ENCODE data around the gene SLC7A1. TPM values are rescaled to one million over a fixed set of nuclear protein-coding genes. Genes with fewer than 3 reads are reported as not detected.

The SLC7A1 gene
- total RNA-seq, 2 donors from 2014 or later: 60.1 to 114 TPM

DNA sequence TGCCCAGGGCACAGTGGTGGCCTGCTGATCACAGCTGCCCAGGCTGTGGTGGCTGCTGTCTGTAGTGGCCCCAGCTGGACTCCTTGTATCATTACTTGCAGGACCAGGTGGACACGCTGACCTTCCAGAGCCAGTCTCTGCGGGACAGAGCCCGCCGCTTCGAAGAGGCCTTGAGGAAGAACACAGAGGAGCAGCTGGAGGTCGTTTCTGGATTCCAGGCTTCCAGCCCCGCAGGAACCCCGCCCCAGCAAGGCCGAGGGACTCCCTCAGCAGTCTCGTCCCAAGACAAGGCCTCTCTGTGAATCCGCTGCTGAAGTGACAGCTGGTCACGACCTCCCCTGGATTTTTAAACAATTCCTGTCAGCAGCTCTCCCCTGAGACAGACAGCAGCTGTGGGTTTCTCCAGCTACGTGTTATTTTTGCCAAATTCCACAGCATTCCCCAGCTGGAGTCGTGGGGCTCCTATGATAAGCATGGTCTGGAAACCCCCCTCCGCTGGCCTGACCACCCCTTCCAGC lies 98.3 kb downstream of the SLC7A1 start:
- H3K4me3 Mint-ChIP-seq: no peak overlapping the region
- H3K36me3 Mint-ChIP-seq (ENCODE audit: low read depth): no peaks in the 10 kb centered on the region
- H3K27ac Mint-ChIP-seq: no peak overlapping the region
- peaks cover 8% of the 10 kb centered on the region for H3K27me3 Mint-ChIP-seq
- peaks cover 6% of the 10 kb centered on the region for H3K4me1 Mint-ChIP-seq
- ATAC-seq (replicated peaks): no peak
- no peaks in the 10 kb centered on the region for H3K9me3 Mint-ChIP-seq

- Mint-ChIP-seq H3K4me3 (no peak overlapping the region), H3K36me3 (ENCODE audit: low read depth) (no peaks in the 10 kb centered on the region), H3K9me3 (no peaks in the 10 kb centered on the region), H3K4me1 (peaks cover 6% of the 10 kb centered on the region), H3K27ac (no peak overlapping the region), H3K27me3 (peaks cover 8% of the 10 kb centered on the region)
- ATAC-seq (replicated peaks): peak; percentile 23
Measured at GRCh38 chr13:29496241-29496712, 99.2 kb downstream of the SLC7A1 start.

- Mint-ChIP-seq H3K4me3 (no peak overlapping the region), H3K27me3 (peaks cover 8% of the 10 kb centered on the region), H3K36me3 (ENCODE audit: low read depth) (no peaks in the 10 kb centered on the region), H3K4me1 (peaks cover 6% of the 10 kb centered on the region), H3K27ac (no peak overlapping the region), H3K9me3 (no peaks in the 10 kb centered on the region)
- no peak for ATAC-seq (replicated peaks)
Measured at GRCh38 chr13:29494520-29494919, 101.0 kb downstream of the SLC7A1 start.

DNA sequence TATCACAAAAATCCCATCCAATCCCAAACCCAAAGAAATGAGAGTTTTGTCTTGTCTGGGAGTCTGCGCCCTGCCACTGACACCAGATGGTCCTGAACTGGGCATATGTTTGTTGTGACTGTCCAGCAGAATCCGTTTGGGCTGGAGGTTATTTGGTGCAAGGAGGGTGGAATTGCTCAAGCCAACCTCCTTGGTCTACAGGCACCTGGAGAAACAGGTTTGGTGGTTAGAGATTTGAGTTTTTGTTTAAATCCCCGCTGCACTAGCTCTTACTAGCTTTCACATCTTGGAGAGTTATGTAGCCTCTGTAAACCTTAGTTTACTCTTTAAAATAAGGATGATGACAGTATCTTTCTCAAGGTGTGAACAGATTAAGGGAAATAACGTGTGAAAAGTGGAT lies 101.7 kb downstream of the SLC7A1 start:
- Mint-ChIP-seq H3K36me3 (ENCODE audit: low read depth) (no peaks in the 10 kb centered on the region), H3K27me3 (peaks cover 8% of the 10 kb centered on the region), H3K4me3 (no peak overlapping the region), H3K27ac (no peak overlapping the region), H3K9me3 (no peaks in the 10 kb centered on the region), H3K4me1 (peaks cover 6% of the 10 kb centered on the region)
- no peak for ATAC-seq (replicated peaks)

GRCh38 chr13:29491248-29491647 lies 104.2 kb downstream of the SLC7A1 start:
- Mint-ChIP-seq H3K4me3 (no peak overlapping the region), H3K36me3 (ENCODE audit: low read depth) (no peaks in the 10 kb centered on the region), H3K4me1 (peaks cover 4% of the 10 kb centered on the region), H3K27ac (no peak overlapping the region), H3K9me3 (no peaks in the 10 kb centered on the region), H3K27me3 (peaks cover 2% of the 10 kb centered on the region)
- no peak for ATAC-seq (replicated peaks)

GRCh38 chr13:29490561-29490885 lies 105.0 kb downstream of the SLC7A1 start:
- no peaks in the 10 kb centered on the region for H3K4me1 Mint-ChIP-seq
- H3K27me3 Mint-ChIP-seq: no peaks in the 10 kb centered on the region
- no peaks in the 10 kb centered on the region for H3K36me3 Mint-ChIP-seq (ENCODE audit: low read depth)
- no peak overlapping the region for H3K27ac Mint-ChIP-seq
- no peak overlapping the region for H3K4me3 Mint-ChIP-seq
- ATAC-seq (replicated peaks): no peak
- H3K9me3 Mint-ChIP-seq: no peaks in the 10 kb centered on the region

- Mint-ChIP-seq H3K27ac (no peak overlapping the region), H3K9me3 (no peaks in the 10 kb centered on the region), H3K27me3 (no peaks in the 10 kb centered on the region), H3K4me1 (no peaks in the 10 kb centered on the region), H3K36me3 (ENCODE audit: low read depth) (no peaks in the 10 kb centered on the region), H3K4me3 (no peak overlapping the region)
- ATAC-seq (replicated peaks): no peak
Measured at GRCh38 chr13:29489650-29490560, 105.6 kb downstream of the SLC7A1 start.

GRCh38 chr13:29487466-29488454 lies 107.7 kb downstream of the SLC7A1 start:
- H3K4me3 Mint-ChIP-seq: no peak overlapping the region
- H3K27ac Mint-ChIP-seq: no peak overlapping the region
- no peak for ATAC-seq (replicated peaks)
- no peaks in the 10 kb centered on the region for H3K36me3 Mint-ChIP-seq (ENCODE audit: low read depth)
- no peaks in the 10 kb centered on the region for H3K4me1 Mint-ChIP-seq
- no peaks in the 10 kb centered on the region for H3K27me3 Mint-ChIP-seq
- H3K9me3 Mint-ChIP-seq: no peaks in the 10 kb centered on the region

DNA sequence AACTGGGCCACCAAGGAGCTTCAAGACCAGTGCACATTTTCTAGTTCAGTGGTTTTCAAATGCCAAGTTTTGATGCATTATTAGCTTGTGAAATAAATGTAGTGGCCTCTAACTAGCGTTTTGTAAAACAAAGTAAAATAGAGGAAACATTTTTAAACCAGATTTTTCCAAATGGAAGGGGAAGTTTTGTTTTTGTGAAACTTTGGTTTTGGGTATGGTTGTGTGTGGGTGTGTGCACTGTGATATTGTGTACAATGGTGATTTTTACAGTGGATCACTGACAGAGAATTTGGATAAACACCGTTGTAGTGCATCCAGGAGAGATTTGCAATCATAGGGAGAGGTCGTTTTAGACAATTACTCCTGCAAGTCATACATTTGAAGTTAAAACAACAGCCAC lies 108.9 kb downstream of the SLC7A1 start:
- Mint-ChIP-seq H3K36me3 (ENCODE audit: low read depth) (no peaks in the 10 kb centered on the region), H3K27ac (no peak overlapping the region), H3K4me1 (no peaks in the 10 kb centered on the region), H3K9me3 (no peaks in the 10 kb centered on the region), H3K4me3 (no peak overlapping the region), H3K27me3 (no peaks in the 10 kb centered on the region)
- ATAC-seq (replicated peaks): no peak

DNA sequence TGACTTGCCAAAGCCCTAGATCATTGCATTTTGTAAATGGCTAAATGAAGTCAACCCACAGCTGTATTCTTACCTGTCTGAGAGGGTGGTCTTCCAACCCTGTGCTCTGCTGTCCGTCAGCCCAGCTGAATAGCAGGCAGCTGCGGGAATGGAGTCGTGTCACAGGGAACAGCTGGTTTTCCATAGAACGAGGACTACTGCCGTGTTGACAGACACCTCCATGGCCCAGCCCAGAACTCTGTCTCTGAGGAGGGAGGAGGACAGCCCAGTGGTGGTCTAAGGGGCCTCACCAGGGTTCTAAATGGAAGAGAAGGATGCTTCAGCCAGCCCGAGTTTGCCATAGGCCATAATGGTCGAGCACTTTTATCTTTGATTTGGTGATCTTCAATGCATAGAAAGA lies 110.7 kb downstream of the SLC7A1 start:
- no peak overlapping the region for H3K4me3 Mint-ChIP-seq
- no peaks in the 10 kb centered on the region for H3K4me1 Mint-ChIP-seq
- no peaks in the 10 kb centered on the region for H3K36me3 Mint-ChIP-seq (ENCODE audit: low read depth)
- no peaks in the 10 kb centered on the region for H3K27me3 Mint-ChIP-seq
- no peak for ATAC-seq (replicated peaks)
- H3K27ac Mint-ChIP-seq: no peak overlapping the region
- H3K9me3 Mint-ChIP-seq: no peaks in the 10 kb centered on the region

- no peak overlapping the region for H3K4me3 Mint-ChIP-seq
- H3K36me3 Mint-ChIP-seq (ENCODE audit: low read depth): no peaks in the 10 kb centered on the region
- ATAC-seq (replicated peaks): no peak
- H3K27me3 Mint-ChIP-seq: no peaks in the 10 kb centered on the region
- no peaks in the 10 kb centered on the region for H3K4me1 Mint-ChIP-seq
- no peaks in the 10 kb centered on the region for H3K9me3 Mint-ChIP-seq
- no peak overlapping the region for H3K27ac Mint-ChIP-seq
Measured at GRCh38 chr13:29484236-29484635, 111.3 kb downstream of the SLC7A1 start.

GRCh38 chr13:29483623-29484022 lies 111.9 kb downstream of the SLC7A1 start:
- no peak overlapping the region for H3K27ac Mint-ChIP-seq
- H3K9me3 Mint-ChIP-seq: no peaks in the 10 kb centered on the region
- ATAC-seq (replicated peaks): no peak
- no peaks in the 10 kb centered on the region for H3K36me3 Mint-ChIP-seq (ENCODE audit: low read depth)
- H3K27me3 Mint-ChIP-seq: no peaks in the 10 kb centered on the region
- H3K4me3 Mint-ChIP-seq: no peak overlapping the region
- H3K4me1 Mint-ChIP-seq: no peaks in the 10 kb centered on the region

DNA sequence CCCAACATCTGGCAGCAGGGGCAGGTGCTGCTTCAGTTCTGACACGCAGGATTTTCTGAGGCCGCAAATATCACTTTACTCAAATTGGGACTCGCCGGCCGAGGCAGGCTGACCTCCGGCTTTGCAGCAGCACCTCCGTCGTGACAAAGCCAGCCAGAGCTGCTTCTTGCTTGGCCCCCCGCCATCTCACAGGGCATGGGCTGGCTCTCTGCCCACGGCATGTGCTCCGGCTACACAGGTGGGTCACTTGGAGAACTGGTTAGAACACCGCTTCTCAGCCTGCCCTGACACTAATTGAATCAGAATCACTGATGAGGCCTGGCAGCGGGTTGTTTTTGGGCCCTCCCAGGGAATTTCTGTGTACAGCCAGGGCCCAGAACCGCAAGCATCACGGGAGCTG lies 112.3 kb downstream of the SLC7A1 start:
- H3K36me3 Mint-ChIP-seq (ENCODE audit: low read depth): no peaks in the 10 kb centered on the region
- no peak overlapping the region for H3K4me3 Mint-ChIP-seq
- H3K9me3 Mint-ChIP-seq: no peaks in the 10 kb centered on the region
- no peaks in the 10 kb centered on the region for H3K4me1 Mint-ChIP-seq
- H3K27me3 Mint-ChIP-seq: no peaks in the 10 kb centered on the region
- no peak for ATAC-seq (replicated peaks)
- H3K27ac Mint-ChIP-seq: no peak overlapping the region

GRCh38 chr13:29482504-29482903 lies 113.0 kb downstream of the SLC7A1 start:
- ATAC-seq (replicated peaks): no peak
- Mint-ChIP-seq H3K27me3 (no peaks in the 10 kb centered on the region), H3K27ac (no peak overlapping the region), H3K36me3 (ENCODE audit: low read depth) (no peaks in the 10 kb centered on the region), H3K9me3 (no peaks in the 10 kb centered on the region), H3K4me1 (no peaks in the 10 kb centered on the region), H3K4me3 (no peak overlapping the region)

All from activated T-helper 17 cell treated with anti-CD3 and anti-CD28 coated beads, Interleukin-2, amount 50 U/mL, for 72 hours (primary cell).